ENCODE results near the gene MYOD1.

MYOD1 gene

DNA sequence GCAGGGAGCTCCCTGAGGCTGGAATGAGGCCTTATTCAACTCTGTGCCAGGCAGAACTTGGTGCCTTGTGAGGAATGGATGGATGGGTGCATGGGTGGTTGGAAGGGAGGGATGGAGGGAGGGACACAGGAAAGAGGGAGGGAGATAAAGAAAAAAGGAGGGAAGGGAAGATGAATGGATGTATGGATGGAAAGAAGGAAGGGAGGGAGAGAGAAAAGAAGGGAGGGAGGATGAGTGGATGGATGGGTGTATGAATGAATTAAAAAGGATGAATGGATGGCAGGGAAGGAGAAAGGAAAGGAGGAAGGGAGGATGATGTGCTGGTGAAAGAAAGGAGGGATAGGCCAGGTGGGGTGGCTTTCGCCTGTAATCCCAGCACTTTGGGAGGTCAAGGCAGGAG lies 49.8 kb downstream of the MYOD1 start:
- no peak for DNase-seq

DNA sequence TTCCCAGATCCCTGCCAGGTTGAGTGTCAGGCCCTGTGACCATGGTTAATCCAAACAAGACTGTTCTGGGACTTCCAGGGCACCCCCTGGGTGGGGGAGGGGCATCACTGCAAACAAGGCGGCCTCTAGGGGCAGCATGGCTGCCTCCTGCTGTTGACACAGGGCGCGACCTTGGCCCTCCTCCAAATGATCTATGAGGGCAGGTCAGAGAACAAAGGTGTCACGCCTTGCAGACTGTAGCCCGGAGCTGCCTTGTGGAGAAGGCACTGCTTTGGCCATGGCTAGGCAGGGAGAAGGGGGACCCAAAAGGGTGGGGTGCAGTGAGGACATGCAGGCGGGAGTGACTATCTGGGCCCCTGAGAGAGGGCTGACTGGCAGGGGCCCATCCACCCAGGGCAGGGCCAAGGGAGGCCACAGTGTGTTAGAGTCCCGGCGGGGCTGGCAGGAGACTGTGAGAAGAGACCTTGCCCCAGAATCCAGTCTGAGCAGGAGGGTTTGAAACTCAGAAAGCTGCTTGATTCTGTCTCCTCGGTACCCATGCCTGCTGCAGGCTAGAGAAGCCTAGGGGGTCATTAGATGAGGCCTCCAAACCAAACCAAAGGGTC lies 50.8 kb downstream of the MYOD1 start:
- DNase-seq, result peak in 1 of 58 donors; percentile 38

DNA sequence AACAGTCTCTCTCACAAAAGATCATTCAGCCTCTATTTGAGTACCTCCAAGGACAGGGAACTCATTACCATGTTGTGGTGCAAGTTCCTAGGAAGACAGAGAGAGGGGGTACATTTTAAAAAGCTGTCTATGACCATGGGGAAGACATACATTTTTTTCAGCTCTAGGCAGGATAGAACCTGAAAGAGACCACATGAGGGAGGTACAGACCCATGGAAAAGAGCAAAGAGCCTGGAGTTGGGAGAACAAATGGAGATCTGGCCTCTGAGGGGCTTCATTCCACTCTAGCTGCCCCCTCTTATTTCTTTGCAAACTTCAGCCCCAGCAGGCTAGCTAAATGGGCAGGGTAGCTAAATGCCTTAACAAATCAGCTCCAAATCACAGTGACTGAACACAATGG lies 51.5 kb downstream of the MYOD1 start:
- no peak for DNase-seq

DNA sequence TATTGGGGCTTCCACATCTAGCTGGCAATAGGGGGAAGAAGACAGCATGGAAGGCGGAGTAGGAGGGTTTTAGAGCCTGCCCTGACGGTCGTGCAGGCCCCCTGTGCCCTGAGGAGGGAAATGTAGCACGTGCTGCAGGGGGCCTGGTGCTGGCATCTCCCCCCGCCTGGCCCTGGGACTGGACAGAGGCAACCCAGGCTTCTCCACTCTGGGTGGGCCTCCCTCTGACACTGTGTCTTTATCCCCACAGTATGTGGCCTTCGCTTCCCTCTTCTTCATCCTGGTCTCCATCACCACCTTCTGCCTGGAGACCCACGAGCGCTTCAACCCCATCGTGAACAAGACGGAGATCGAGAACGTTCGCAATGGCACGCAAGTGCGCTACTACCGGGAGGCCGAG lies 52.0 kb downstream of the MYOD1 start:
- DNase-seq, result no peak
